Upper lobe of left lung (tissue), 6 donors: ENCODE results near the gene FCAMR. TPM values are rescaled to one million over a fixed set of nuclear protein-coding genes. Genes with fewer than 3 reads are reported as not detected.

Experiments
- ATAC-seq, 2 donors: fragments of 200-7000 bp; cut with Tn5 transposase; one replicate each; pipeline ENCODE4 v1.9.1; 2022; ENCODE audit warnings: mild to moderate bottlenecking in 2 of 2, moderate library complexity in 2 of 2; ENCODE audit not compliant: low FRiP score in 2 of 2
- DNase-seq, 2 donors: peaks; one replicate each; pipeline ENCODE4 v3.0.0-alpha.2; 2019 to 2020
- H3K27ac ChIP-seq, 4 donors: fragments of 200-600 bp; sonication (generic); one replicate each; pipeline ENCODE4 v1.5.1; 2016 to 2019
- H3K27me3 ChIP-seq, 4 donors: fragments of 200-600 bp; sonication (generic); one replicate each; pipeline ENCODE4 v1.5.1; 2017 to 2019
- H3K36me3 ChIP-seq, 4 donors: fragments of 200-600 bp; sonication (generic); one replicate each; pipeline ENCODE4 v1.5.1; 2016 to 2019
- H3K4me1 ChIP-seq, 4 donors: fragments of 200-600 bp; sonication (generic); one replicate each; pipeline ENCODE4 v1.5.1; 2018 to 2019
- H3K4me3 ChIP-seq, 4 donors: fragments of 200-600 bp; sonication (generic); one replicate each; pipeline ENCODE4 v1.5.1; 2017 to 2019; ENCODE audit warnings: mild to moderate bottlenecking in 2 of 4, moderate library complexity in 1 of 4
- H3K9me3 ChIP-seq, 4 donors: fragments of 200-600 bp; sonication (generic); one replicate each; pipeline ENCODE4 v1.5.1; 2018 to 2019
- CTCF ChIP-seq, 6 experiments: fragments of 450-650 bp in 4 of 6; fragments of 200-600 bp in 2 of 6; sonication (generic) in 2 of 6; IDR thresholded peaks; one replicate each; pipeline ENCODE4 v1.5.1; 2016 to 2019; ENCODE audit warnings: antibody characterized with exemption in 6 of 6
- EP300 ChIP-seq, 4 donors: sonication (generic); formaldehyde crosslinking; IDR thresholded peaks; one replicate each; pipeline ENCODE4 v1.5.1; 2017; ENCODE audit warnings: antibody characterized with exemption in 4 of 4, control low read depth in 2 of 4
- POLR2A ChIP-seq, 4 donors: fragments of 450-650 bp; IDR thresholded peaks; one replicate each; pipeline ENCODE4 v1.5.1; 2016 to 2017; ENCODE audit warnings: antibody characterized with exemption in 4 of 4, mild to moderate bottlenecking in 2 of 4
- POLR2AphosphoS5 ChIP-seq, 2 donors: sonication (generic); formaldehyde crosslinking; IDR thresholded peaks; one replicate each; pipeline ENCODE4 v1.5.1; 2017; ENCODE audit warnings: antibody characterized with exemption in 2 of 2
- WGBS, 2 donors: methylation state at CpG; one replicate each; pipeline ENCODE4 v1.1.5; 2017 to 2018; 5-methylcytosine and 5-hydroxymethylcytosine counted together
- total RNA-seq, 6 donors: library from RNA; depleted of rRNA in 4 of 6; stranded (reverse); fragments of >200 nt in 4 of 6; gene quantifications; one replicate each; pipeline versions ENCODE4 v1.1.0 to v1.2.1, GENCODE V29; 2016 to 2021
- donor health status: DM: no; HTN: no; CAD: no; lungs with moderate emphysema.
- donor health status: DM: no; HTN: yes; CAD: no; lungs with severe emphysema.

Gene FCAMR
- total RNA-seq, 6 donors from 2014 or later, result 7.3 TPM; not detected in 5

- DNase-seq (peak in 1 of 2 donors; percentile 92), ATAC-seq (peak; percentile 64 to 95)
- Histone ChIP-seq H3K36me3 (no peaks in the 10 kb centered on the region), H3K4me1 (peaks cover 0 to 49% (median 17%) of the 10 kb centered on the region in 4 donors), H3K4me3 (no peak overlapping the region), H3K27me3 (no peaks in the 10 kb centered on the region), H3K27ac (peak overlapping the region; percentile 36 to 87 (median 60)), H3K9me3 (no peaks in the 10 kb centered on the region)
- WGBS, 2 donors, result 23 to 39% methylated on average over 1 of the region's 1 CpG
- no peak for TF ChIP-seq CTCF (IDR thresholded peaks at IDR 0.05)
- peak; percentile 76 to 82 for TF ChIP-seq POLR2AphosphoS5 (IDR thresholded peaks at IDR 0.05)
- peak; percentile 0 to 88 (median 68) for TF ChIP-seq EP300 (IDR thresholded peaks at IDR 0.05)
- peak in 1 of 4 donors; percentile 46 for TF ChIP-seq POLR2A (IDR thresholded peaks at IDR 0.05)
These were observed 32.5 kb upstream of the FCAMR start for GRCh38 chr1:207002724-207003146.

- no peak for ATAC-seq
- Histone ChIP-seq H3K27me3 (no peaks in the 10 kb centered on the region), H3K4me3 (no peak overlapping the region), H3K4me1 (peaks cover 0 to 40% (median 12%) of the 10 kb centered on the region in 4 donors), H3K36me3 (no peaks in the 10 kb centered on the region), H3K9me3 (no peaks in the 10 kb centered on the region), H3K27ac (peak overlapping the region; percentile 36 to 67 (median 60))
- WGBS, 2 donors, result 74% methylated on average over 5 of the region's 5 CpGs
- no peak for DNase-seq
- TF ChIP-seq POLR2A (IDR thresholded peaks at IDR 0.05), result no peak
- TF ChIP-seq EP300 (IDR thresholded peaks at IDR 0.05), result no peak
- no peak for TF ChIP-seq POLR2AphosphoS5 (IDR thresholded peaks at IDR 0.05)
- no peak for TF ChIP-seq CTCF (IDR thresholded peaks at IDR 0.05)
These were observed 31.4 kb upstream of the FCAMR start for GRCh38 chr1:207001492-207002245.

GRCh38 chr1:207000651-207001291, 30.5 kb upstream of the FCAMR start:
- DNase-seq, result no peak
- no peak for TF ChIP-seq EP300 (IDR thresholded peaks at IDR 0.05)
- TF ChIP-seq CTCF (IDR thresholded peaks at IDR 0.05), result no peak
- no peak for TF ChIP-seq POLR2A (IDR thresholded peaks at IDR 0.05)
- TF ChIP-seq POLR2AphosphoS5 (IDR thresholded peaks at IDR 0.05), result no peak
- Histone ChIP-seq H3K4me1 (peaks cover 0 to 37% (median 12%) of the 10 kb centered on the region in 4 donors), H3K4me3 (no peak overlapping the region), H3K27me3 (no peaks in the 10 kb centered on the region), H3K36me3 (no peaks in the 10 kb centered on the region), H3K9me3 (no peaks in the 10 kb centered on the region), H3K27ac (peak overlapping the region in 1 of 4 donors; percentile 67)
- ATAC-seq, result no peak
- 51 to 64% methylated on average over 5 of the region's 5 CpGs for WGBS, 2 donors

GRCh38 chr1:206998816-206999215, 28.6 kb upstream of the FCAMR start:
- H3K9me3 ChIP-seq, result no peaks in the 10 kb centered on the region
- peaks cover 0 to 21% (median 6%) of the 10 kb centered on the region in 4 donors for H3K4me1 ChIP-seq
- ATAC-seq (no peak), DNase-seq (no peak)
- no peak overlapping the region for H3K4me3 ChIP-seq
- no peaks in the 10 kb centered on the region for H3K27me3 ChIP-seq
- 52 to 74% methylated on average over 2 of the region's 2 CpGs for WGBS, 2 donors
- no peak overlapping the region for H3K27ac ChIP-seq
- TF ChIP-seq EP300 (IDR thresholded peaks at IDR 0.05) (no peak), CTCF (IDR thresholded peaks at IDR 0.05) (no peak)
- H3K36me3 ChIP-seq, result no peaks in the 10 kb centered on the region
